Neuronal stem cell (in vitro differentiated cells): ENCODE results near the gene RELA.

Experiments used
- DNase-seq: peaks from one replicate; pipeline ENCODE4 v3.0.0-alpha.2; 2013; ENCODE audit warnings: low spot score
- H2AFZ ChIP-seq: one replicate; pipeline ENCODE4 v1.6.1; 2013; ENCODE audit warnings: mild to moderate bottlenecking, low read length, inconsistent platforms
- H2AK5ac ChIP-seq: 2 replicates; pipeline ENCODE4 v1.6.1; 2013; ENCODE audit warnings: low read depth, mild to moderate bottlenecking, inconsistent platforms, low read length, moderate library complexity, mixed read lengths
- H2BK120ac ChIP-seq: 2 replicates; pipeline ENCODE4 v1.6.1; 2013; ENCODE audit warnings: low read depth, mild to moderate bottlenecking, inconsistent platforms, low read length, moderate library complexity, mixed read lengths
- H2BK12ac ChIP-seq: one replicate; pipeline ENCODE4 v1.6.1; 2013; ENCODE audit warnings: low read length, inconsistent platforms
- H2BK15ac ChIP-seq: 2 replicates; pipeline ENCODE4 v1.6.1; 2013; ENCODE audit warnings: mild to moderate bottlenecking, low read length, inconsistent platforms, mixed read lengths
- H2BK5ac ChIP-seq: one replicate; pipeline ENCODE4 v1.6.1; 2013; ENCODE audit warnings: inconsistent platforms, mild to moderate bottlenecking, low read length, moderate library complexity
- H3K14ac ChIP-seq: one replicate; pipeline ENCODE4 v1.6.1; 2013; ENCODE audit warnings: low read length, inconsistent platforms
- H3K18ac ChIP-seq: 2 replicates; pipeline ENCODE4 v1.6.1; 2013; ENCODE audit warnings: low read length, inconsistent platforms
- H3K23ac ChIP-seq: 2 replicates; pipeline ENCODE4 v1.6.1; 2013; ENCODE audit warnings: low read depth, mild to moderate bottlenecking, mixed read lengths, low read length, inconsistent platforms; ENCODE audit not compliant: poor library complexity
- H3K27ac ChIP-seq: replicated peaks from 3 replicates; pipeline ENCODE4 v1.5.1; 2013; ENCODE audit warnings: low read length, inconsistent platforms
- H3K27me3 ChIP-seq, 3 experiments: 2 replicates each; pipeline ENCODE4 v1.6.1; 2013; ENCODE audit warnings: low read length in 3 of 3, mild to moderate bottlenecking in 2 of 3, inconsistent platforms in 1 of 3, low read depth in 1 of 3, mixed read lengths in 1 of 3, moderate library complexity in 1 of 3; ENCODE audit not compliant: control insufficient read depth in 3 of 3, insufficient read depth in 3 of 3
- H3K36me3 ChIP-seq, 2 donors: replicated peaks in 1 of 2; 2 replicates each; pipeline ENCODE4 v1.6.1; 2013; ENCODE audit warnings: low read length in 2 of 2; ENCODE audit not compliant: control insufficient read depth in 2 of 2, insufficient read depth in 2 of 2
- H3K4ac ChIP-seq: 2 replicates; pipeline ENCODE4 v1.6.1; 2013; ENCODE audit warnings: inconsistent platforms, mild to moderate bottlenecking, low read length, moderate library complexity
- H3K4me1 ChIP-seq, 2 donors: 1 replicate in 1 of 2; 2 replicates in 1 of 2; pipeline ENCODE4 v1.6.1; 2013; ENCODE audit warnings: low read length in 2 of 2, low read depth in 1 of 2; ENCODE audit not compliant: control insufficient read depth in 2 of 2, insufficient read depth in 1 of 2
- H3K4me2 ChIP-seq: one replicate; pipeline ENCODE4 v1.6.1; 2013; ENCODE audit warnings: mild to moderate bottlenecking, low read length, inconsistent platforms; ENCODE audit not compliant: insufficient read depth, poor library complexity, severe bottlenecking
- H3K4me3 ChIP-seq, 2 donors: 2 replicates each; pipeline ENCODE4 v1.5.1; 2013; ENCODE audit warnings: low read length in 2 of 2, mild to moderate bottlenecking in 2 of 2, inconsistent platforms in 1 of 2, moderate library complexity in 1 of 2
- H3K79me1 ChIP-seq: one replicate; pipeline ENCODE4 v1.6.1; 2013; ENCODE audit warnings: low read depth, mild to moderate bottlenecking, inconsistent platforms, low read length, moderate library complexity
- H3K9ac ChIP-seq: one replicate; pipeline ENCODE4 v1.6.1; 2013; ENCODE audit warnings: mild to moderate bottlenecking, low read depth, low read length, inconsistent platforms; ENCODE audit not compliant: poor library complexity
- H3K9me3 ChIP-seq, 2 donors: replicated peaks in 1 of 2; 2 replicates each; pipeline versions ENCODE3 to v1.6.1; 2013; ENCODE audit warnings: low read length in 2 of 2, mild to moderate bottlenecking in 2 of 2, inconsistent platforms in 1 of 2, low read depth in 1 of 2, mixed read lengths in 1 of 2, moderate library complexity in 1 of 2; ENCODE audit not compliant: control insufficient read depth in 2 of 2, insufficient read depth in 1 of 2
- H4K8ac ChIP-seq: one replicate; pipeline ENCODE4 v1.6.1; 2013; ENCODE audit warnings: low read depth, mild to moderate bottlenecking, inconsistent platforms, low read length, moderate library complexity
- H4K91ac ChIP-seq: one replicate; pipeline ENCODE4 v1.6.1; 2013; ENCODE audit warnings: low read length, low read depth, mild to moderate bottlenecking, inconsistent platforms; ENCODE audit not compliant: poor library complexity
- WGBS, 2 donors: extraction: QIAGEN DNeasy Blood & Tissue Kit; methylation state at CpG; one replicate each; pipeline ENCODE4 v1.1.7; 2013; ENCODE audit warnings: missing lambda C conversion rate in 2 of 2, mixed read lengths in 1 of 2; ENCODE audit not compliant: insufficient read length in 2 of 2, insufficient replicate concordance in 1 of 2; ENCODE audit errors: extremely low coverage in 2 of 2; 5-methylcytosine and 5-hydroxymethylcytosine counted together

Gene RELA

DNA sequence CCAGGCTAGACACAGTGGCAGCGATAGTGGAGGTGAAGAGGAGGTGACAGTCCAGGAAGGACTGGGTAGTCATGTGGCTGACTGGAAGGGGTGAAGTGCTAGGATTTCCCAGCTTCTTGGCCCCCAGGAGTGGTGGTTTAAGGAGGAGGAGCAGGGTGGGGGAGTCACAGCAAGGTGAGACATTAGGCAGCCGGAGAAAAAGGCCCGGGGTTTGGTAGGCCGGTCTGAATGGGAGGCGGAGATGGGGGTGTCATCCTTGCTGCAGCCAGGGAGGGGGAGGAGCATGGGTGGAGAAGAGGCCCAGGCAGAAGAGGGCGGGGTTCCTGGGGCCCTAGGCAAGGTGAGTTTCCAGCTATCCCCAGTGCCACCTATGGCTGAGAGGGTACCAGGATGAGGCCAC, 18.7 kb downstream of the RELA start:
- Histone ChIP-seq H2BK12ac (peak overlapping the region; percentile 58), H3K27me3 (peaks cover 0 to 18% (median 0%) of the 10 kb centered on the region in 3 experiments), H2BK5ac (no peak overlapping the region), H3K4me1 (peaks cover 0 to 10% of the 10 kb centered on the region in 2 donors), H2BK120ac (no peak overlapping the region), H4K8ac (no peak overlapping the region), H3K4ac (no peak overlapping the region), H3K79me1 (no peaks in the 10 kb centered on the region), H3K36me3 (peaks cover 0 to 28% of the 10 kb centered on the region in 2 donors), H4K91ac (no peak overlapping the region), H3K14ac (peak overlapping the region; percentile 58), H3K4me2 (no peak overlapping the region), H2AK5ac (peak overlapping the region; percentile 25), H2AFZ (no peak overlapping the region), H3K23ac (no peak overlapping the region), H3K4me3 (no peak overlapping the region), H3K9ac (no peak overlapping the region), H3K18ac (no peak overlapping the region), H3K9me3 (no peaks in the 10 kb centered on the region), H2BK15ac (no peak overlapping the region), H3K27ac (no peak overlapping the region)
- no peak for DNase-seq
- WGBS, 2 donors: no CpG with 5 or more reads among the region's 6 CpGs

GRCh38 chr11:65642014-65642671, 20.6 kb downstream of the RELA start:
- Histone ChIP-seq H2BK12ac (no peak overlapping the region), H3K4me1 (peaks cover 12 to 22% of the 10 kb centered on the region in 2 donors), H2AFZ (no peak overlapping the region), H2BK5ac (peak overlapping the region; percentile 88), H3K27ac (no peak overlapping the region), H2BK15ac (peak overlapping the region; percentile 38), H2BK120ac (no peak overlapping the region), H3K79me1 (peaks cover 2% of the 10 kb centered on the region), H4K91ac (no peak overlapping the region), H3K9me3 (no peaks in the 10 kb centered on the region), H3K27me3 (peaks cover 0 to 11% (median 0%) of the 10 kb centered on the region in 3 experiments), H3K18ac (peak overlapping the region; percentile 93), H3K4ac (no peak overlapping the region), H3K9ac (peak overlapping the region; percentile 87), H4K8ac (no peak overlapping the region), H3K23ac (peak overlapping the region; percentile 87), H3K4me3 (peak overlapping the region in 1 of 2 donors; percentile 72), H3K4me2 (peak overlapping the region; percentile 80), H3K14ac (peak overlapping the region; percentile 64), H3K36me3 (peaks cover 0 to 28% of the 10 kb centered on the region in 2 donors), H2AK5ac (peak overlapping the region; percentile 83)
- peak; percentile 33 for DNase-seq
- WGBS, 2 donors: no CpG with 5 or more reads among the region's 49 CpGs

DNA sequence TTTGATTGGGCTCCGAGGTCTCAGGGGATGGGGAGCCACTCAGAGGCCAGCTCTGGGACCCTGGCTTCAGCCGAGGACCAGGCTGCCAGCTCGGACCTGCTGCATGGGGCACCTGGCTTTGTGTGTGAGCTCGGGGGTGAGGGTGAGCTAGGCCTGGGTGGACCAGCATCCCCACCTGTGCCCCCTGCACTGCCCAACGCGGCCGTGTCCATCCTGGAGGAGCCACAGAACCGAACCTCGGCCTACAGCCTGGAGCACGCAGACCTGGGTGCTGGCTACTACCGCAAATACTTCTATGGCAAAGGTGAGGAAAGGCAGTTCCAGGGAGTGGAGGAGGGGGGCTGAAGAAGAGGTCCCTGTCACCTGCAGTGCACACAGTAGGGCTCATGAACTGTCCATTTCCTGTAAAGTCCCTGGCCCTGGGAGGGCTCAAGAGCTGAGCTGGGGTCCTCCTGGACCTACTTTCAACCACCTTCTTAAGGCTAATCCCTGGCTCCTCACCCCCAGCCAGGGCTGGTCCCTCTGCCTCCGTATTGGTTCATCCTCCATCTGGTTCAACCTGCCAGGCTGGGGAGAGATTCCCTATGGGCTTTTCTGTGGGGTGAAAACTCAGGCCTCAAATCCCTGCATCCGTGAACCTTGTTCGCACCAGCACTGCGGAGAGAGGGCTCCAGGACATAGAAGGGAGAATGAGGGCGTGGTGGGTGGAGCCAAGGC, 21.3 kb downstream of the RELA start:
- peak overlapping the region; percentile 88 for H2BK5ac ChIP-seq
- H3K27me3 ChIP-seq: peaks cover 0 to 4% (median 0%) of the 10 kb centered on the region in 3 experiments
- no peak for DNase-seq
- peak overlapping the region; percentile 75 for H2BK12ac ChIP-seq
- peak overlapping the region in 1 of 2 donors; percentile 5 for H3K4me3 ChIP-seq
- peak overlapping the region; percentile 30 for H2BK15ac ChIP-seq
- H4K91ac ChIP-seq: no peak overlapping the region
- H2AK5ac ChIP-seq: peak overlapping the region; percentile 83
- H3K4me1 ChIP-seq: peaks cover 16 to 25% of the 10 kb centered on the region in 2 donors
- H3K27ac ChIP-seq: no peak overlapping the region
- H3K4ac ChIP-seq: no peak overlapping the region
- peak overlapping the region; percentile 87 for H3K23ac ChIP-seq
- H3K9me3 ChIP-seq: no peaks in the 10 kb centered on the region
- no peak overlapping the region for H2AFZ ChIP-seq
- peak overlapping the region; percentile 80 for H3K4me2 ChIP-seq
- peaks cover 6% of the 10 kb centered on the region for H3K79me1 ChIP-seq
- H3K9ac ChIP-seq: peak overlapping the region; percentile 87
- H3K14ac ChIP-seq: peak overlapping the region; percentile 31
- H4K8ac ChIP-seq: no peak overlapping the region
- H3K36me3 ChIP-seq: peaks cover 7 to 35% of the 10 kb centered on the region in 2 donors
- peak overlapping the region; percentile 44 for H3K18ac ChIP-seq
- WGBS, 2 donors: no CpG with 5 or more reads among the region's 16 CpGs
- H2BK120ac ChIP-seq: no peak overlapping the region
